GM12892 (cell line): ENCODE results near the gene ARVCF.

Experiments used
- POLR2A ChIP-seq: IDR thresholded peaks from 2 replicates; pipeline ENCODE4 v1.6.1; 2011; ENCODE audit warnings: low read depth, low read length, control low read depth
- TAF1 ChIP-seq: IDR thresholded peaks from 2 replicates; pipeline ENCODE4 v1.6.1; 2011; ENCODE audit warnings: low read depth, mild to moderate bottlenecking, control low read depth, low read length, borderline replicate concordance

DNA sequence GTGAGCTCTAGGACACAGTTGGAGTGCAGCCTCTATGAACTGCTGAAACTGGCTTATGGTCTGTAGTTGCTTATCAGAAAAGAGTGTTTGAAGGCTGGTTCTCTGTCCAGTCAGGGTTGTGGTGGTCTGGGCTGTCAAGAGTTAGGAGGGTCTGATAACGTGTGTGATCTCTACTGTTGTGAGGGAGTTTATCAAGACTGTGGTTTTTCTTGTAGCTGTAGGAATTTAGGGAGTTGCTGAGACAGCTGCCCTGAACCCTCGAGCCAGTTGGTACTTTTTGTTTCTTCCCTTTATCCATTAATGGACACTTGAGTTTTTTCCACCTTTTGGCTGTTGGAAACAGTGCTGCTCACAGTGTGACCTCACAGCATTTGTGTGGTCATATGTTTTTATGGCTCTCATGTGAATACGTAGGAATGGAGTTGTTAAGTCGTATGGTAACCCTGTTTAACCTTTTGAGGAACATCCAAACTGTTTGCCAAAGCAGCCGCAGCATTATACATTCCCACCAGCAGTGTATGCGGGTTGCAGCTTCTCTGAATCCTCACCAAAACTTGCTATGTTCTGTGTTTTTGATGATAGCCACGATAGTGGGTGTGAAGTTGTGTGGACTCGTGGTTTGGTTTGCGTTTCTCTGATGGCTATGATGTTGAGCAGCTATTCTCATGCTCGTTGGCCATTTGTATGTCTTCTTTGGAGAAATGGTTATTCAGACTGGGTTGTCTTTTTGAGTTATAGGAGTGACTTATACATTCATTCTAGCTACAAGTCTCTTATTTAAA, 42.6 kb upstream of the ARVCF start:
- TF ChIP-seq POLR2A (no peak), TAF1 (no peak)
